Measurements from ENCODE around the gene POMGNT2.

The POMGNT2 gene

GRCh38 chr3:43043793-43044192 is 62.1 kb downstream of the POMGNT2 start:
- no peak for DNase-seq (ENCODE audit: low spot score)

GRCh38 chr3:43043071-43043766 is 62.7 kb downstream of the POMGNT2 start:
- no peak for DNase-seq (ENCODE audit: low spot score)

GRCh38 chr3:43041517-43041916 is 64.4 kb downstream of the POMGNT2 start:
- no peak for DNase-seq (ENCODE audit: low spot score)

GRCh38 chr3:43038010-43038409 is 67.9 kb downstream of the POMGNT2 start:
- DNase-seq (ENCODE audit: low spot score) = peak; percentile 39

- DNase-seq (ENCODE audit: low spot score) = peak; percentile 19
Observed at GRCh38 chr3:43036621-43037423, 69.1 kb downstream of the POMGNT2 start.

- no peak for DNase-seq (ENCODE audit: low spot score)
Observed at GRCh38 chr3:43035801-43036365, 70.0 kb downstream of the POMGNT2 start.

GRCh38 chr3:43034911-43035310 is 71.0 kb downstream of the POMGNT2 start:
- no peak for DNase-seq (ENCODE audit: low spot score)

GRCh38 chr3:43034200-43034599 is 71.7 kb downstream of the POMGNT2 start:
- DNase-seq (ENCODE audit: low spot score) = no peak

GRCh38 chr3:43032646-43033628 is 72.9 kb downstream of the POMGNT2 start:
- no peak for DNase-seq (ENCODE audit: low spot score)

- no peak for DNase-seq (ENCODE audit: low spot score)
Observed at GRCh38 chr3:43031889-43032545, 73.9 kb downstream of the POMGNT2 start.

GRCh38 chr3:43031485-43031884 is 74.4 kb downstream of the POMGNT2 start:
- DNase-seq (ENCODE audit: low spot score) = no peak

GRCh38 chr3:43030162-43030935 is 75.5 kb downstream of the POMGNT2 start:
- DNase-seq (ENCODE audit: low spot score) = no peak
